IPS DF 6.9 (cell line): ENCODE results near the gene SYT17.

Experiments
- DNase-seq: peaks from one replicate; pipeline ENCODE4 v3.0.0-alpha.2; 2013; ENCODE audit warnings: low read depth, low spot score
- H3K27ac ChIP-seq: one replicate; pipeline ENCODE4 v1.5.1; 2013; ENCODE audit warnings: low read length, control low read depth
- H3K27me3 ChIP-seq: 2 replicates; pipeline ENCODE4 v1.6.1; 2013; ENCODE audit warnings: mild to moderate bottlenecking, low read length; ENCODE audit not compliant: control insufficient read depth, insufficient read depth
- H3K36me3 ChIP-seq: 2 replicates; pipeline ENCODE4 v1.6.1; 2013; ENCODE audit warnings: low read length; ENCODE audit not compliant: control insufficient read depth, insufficient read depth
- H3K4me1 ChIP-seq: 2 replicates; pipeline ENCODE4 v1.6.1; 2013; ENCODE audit warnings: low read length; ENCODE audit not compliant: control insufficient read depth, insufficient read depth
- H3K4me3 ChIP-seq: 2 replicates; pipeline ENCODE4 v1.5.1; 2013; ENCODE audit warnings: mild to moderate bottlenecking, low read length
- H3K9me3 ChIP-seq: 2 replicates; pipeline ENCODE4 v1.6.1; 2013; ENCODE audit warnings: low read length, inconsistent platforms; ENCODE audit not compliant: control insufficient read depth, insufficient read depth
- WGBS: extraction: QIAGEN DNeasy Blood & Tissue Kit; methylation state at CpG from one replicate; pipeline ENCODE4 v1.1.7; 2013; ENCODE audit warnings: mixed read lengths, missing lambda C conversion rate; ENCODE audit not compliant: insufficient read length, insufficient coverage; 5-methylcytosine and 5-hydroxymethylcytosine counted together

SYT17 gene

GRCh38 chr16:19245326-19245925 is 77.4 kb downstream of the SYT17 start:
- WGBS, result no CpG with 5 or more reads among the region's 8 CpGs
- H3K36me3 ChIP-seq, result no peaks in the 10 kb centered on the region
- no peak overlapping the region for H3K27ac ChIP-seq
- no peaks in the 10 kb centered on the region for H3K9me3 ChIP-seq
- H3K27me3 ChIP-seq, result no peaks in the 10 kb centered on the region
- no peak for DNase-seq
- H3K4me3 ChIP-seq, result no peak overlapping the region
- no peaks in the 10 kb centered on the region; the same call in 1 of the 2 replicates for H3K4me1 ChIP-seq

- H3K9me3 ChIP-seq, result no peaks in the 10 kb centered on the region; the same call in 1 of the 2 replicates
- H3K27me3 ChIP-seq, result no peaks in the 10 kb centered on the region
- no CpG with 5 or more reads among the region's 2 CpGs for WGBS
- no peak for DNase-seq
- H3K4me1 ChIP-seq, result no peaks in the 10 kb centered on the region; the same call in 1 of the 2 replicates
- no peak overlapping the region for H3K4me3 ChIP-seq
- H3K36me3 ChIP-seq, result no peaks in the 10 kb centered on the region
- no peak overlapping the region for H3K27ac ChIP-seq
Observed at GRCh38 chr16:19252904-19253303, 84.9 kb downstream of the SYT17 start.

GRCh38 chr16:19254611-19255010 is 86.6 kb downstream of the SYT17 start:
- Histone ChIP-seq H3K4me3 (no peak overlapping the region), H3K9me3 (no peaks in the 10 kb centered on the region; the same call in 1 of the 2 replicates), H3K27me3 (no peaks in the 10 kb centered on the region), H3K27ac (no peak overlapping the region), H3K36me3 (no peaks in the 10 kb centered on the region), H3K4me1 (no peaks in the 10 kb centered on the region; the same call in 1 of the 2 replicates)
- WGBS, result no CpG with 5 or more reads among the region's 4 CpGs
- DNase-seq, result no peak

GRCh38 chr16:19264123-19264673 is 96.2 kb downstream of the SYT17 start:
- Histone ChIP-seq H3K9me3 (no peaks in the 10 kb centered on the region), H3K4me3 (no peak overlapping the region), H3K27me3 (no peaks in the 10 kb centered on the region), H3K36me3 (no peaks in the 10 kb centered on the region), H3K4me1 (no peaks in the 10 kb centered on the region), H3K27ac (no peak overlapping the region)
- no peak for DNase-seq
- WGBS, result no CpG with 5 or more reads among the region's 4 CpGs

GRCh38 chr16:19265380-19265930 is 97.4 kb downstream of the SYT17 start:
- no peak for DNase-seq
- no peaks in the 10 kb centered on the region for H3K9me3 ChIP-seq
- no peaks in the 10 kb centered on the region for H3K36me3 ChIP-seq
- WGBS, result no CpG with 5 or more reads among the region's 9 CpGs
- H3K4me1 ChIP-seq, result no peaks in the 10 kb centered on the region
- no peak overlapping the region for H3K27ac ChIP-seq
- H3K27me3 ChIP-seq, result no peaks in the 10 kb centered on the region
- no peak overlapping the region for H3K4me3 ChIP-seq

GRCh38 chr16:19266774-19267173 is 98.7 kb downstream of the SYT17 start:
- DNase-seq, result no peak
- no CpG with 5 or more reads among the region's 11 CpGs for WGBS

GRCh38 chr16:19269098-19269497 is 101.1 kb downstream of the SYT17 start:
- Histone ChIP-seq H3K27ac (no peak overlapping the region), H3K4me3 (no peak overlapping the region), H3K36me3 (no peaks in the 10 kb centered on the region), H3K4me1 (no peaks in the 10 kb centered on the region), H3K27me3 (no peaks in the 10 kb centered on the region), H3K9me3 (no peaks in the 10 kb centered on the region)
- DNase-seq, result no peak
- no CpG with 5 or more reads among the region's 2 CpGs for WGBS

More at GRCh38 chr16:19266774-19267173, 98.7 kb downstream of the SYT17 start:
- Histone ChIP-seq H3K9me3 (no peaks in the 10 kb centered on the region), H3K36me3 (no peaks in the 10 kb centered on the region), H3K4me1 (no peaks in the 10 kb centered on the region), H3K4me3 (no peak overlapping the region), H3K27ac (no peak overlapping the region), H3K27me3 (no peaks in the 10 kb centered on the region)

GRCh38 chr16:19274165-19274797 is 106.2 kb downstream of the SYT17 start:
- Histone ChIP-seq H3K36me3 (no peaks in the 10 kb centered on the region), H3K27me3 (0 out of 2 replicates have a peak, but pooled peaks cover 1% of the 10 kb centered on the region), H3K27ac (no peak overlapping the region), H3K9me3 (no peaks in the 10 kb centered on the region), H3K4me1 (no peaks in the 10 kb centered on the region), H3K4me3 (no peak overlapping the region)
- no peak for DNase-seq
- WGBS, result no CpG with 5 or more reads among the region's 1 CpG

- WGBS, result no CpG with 5 or more reads among the region's 2 CpGs
- no peak overlapping the region for H3K4me3 ChIP-seq
- H3K27me3 ChIP-seq, result 0 out of 2 replicates have a peak, but pooled peaks cover 1% of the 10 kb centered on the region
- no peak overlapping the region for H3K27ac ChIP-seq
- DNase-seq, result no peak
- no peaks in the 10 kb centered on the region for H3K9me3 ChIP-seq
- H3K36me3 ChIP-seq, result no peaks in the 10 kb centered on the region
- H3K4me1 ChIP-seq, result no peaks in the 10 kb centered on the region
Observed at GRCh38 chr16:19278403-19278802, 110.4 kb downstream of the SYT17 start.

GRCh38 chr16:19281246-19281645 is 113.2 kb downstream of the SYT17 start:
- H3K4me3 ChIP-seq, result no peak overlapping the region
- WGBS, result no CpG with 5 or more reads among the region's 2 CpGs

More at GRCh38 chr16:19281246-19281645, 113.2 kb downstream of the SYT17 start:
- no peaks in the 10 kb centered on the region for H3K4me1 ChIP-seq
- no peak overlapping the region for H3K27ac ChIP-seq
- H3K27me3 ChIP-seq, result 0 out of 2 replicates have a peak, but pooled peaks cover 1% of the 10 kb centered on the region
- no peaks in the 10 kb centered on the region for H3K9me3 ChIP-seq
- no peaks in the 10 kb centered on the region for H3K36me3 ChIP-seq
- no peak for DNase-seq
